Measurements from ENCODE around the gene UQCC2.

DNA sequence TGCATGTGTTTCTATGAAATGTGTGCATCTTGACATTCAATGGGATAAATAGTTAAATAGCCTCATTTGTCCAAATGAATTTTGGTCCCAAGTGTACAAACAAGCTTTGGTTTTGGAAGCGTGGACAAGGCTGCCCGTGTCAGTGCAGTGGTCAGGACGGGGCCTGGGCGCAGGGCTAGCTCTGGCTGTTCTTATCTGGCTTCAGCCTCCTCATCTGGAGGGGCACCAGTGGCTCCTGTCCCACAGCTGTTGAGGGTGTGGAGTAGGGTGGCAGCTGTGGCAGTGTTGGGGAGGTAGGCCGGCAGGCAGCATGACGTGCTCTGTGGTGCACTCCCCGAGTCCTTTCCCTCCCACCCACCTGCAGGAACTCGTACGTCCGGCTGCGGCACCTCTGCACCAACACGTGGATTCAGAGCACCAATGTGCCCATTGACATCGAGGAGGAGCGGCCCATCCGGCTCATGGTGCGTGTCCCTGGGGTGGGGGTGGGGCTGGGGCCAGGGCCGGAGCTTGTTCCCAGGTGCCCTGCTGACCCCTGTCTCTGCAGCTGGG lies 46.9 kb downstream of the UQCC2 start:
- no peak for TF ChIP-seq CTCF (IDR thresholded peaks at IDR 0.05)
- no peak for TF ChIP-seq POLR2A (IDR thresholded peaks at IDR 0.05)
- TF ChIP-seq EP300 (IDR thresholded peaks at IDR 0.05), result no peak
